Stomach (tissue), 9 donors: ENCODE measurements around the gene ZNF185. TPM values are rescaled to one million over a fixed set of nuclear protein-coding genes. Genes with fewer than 3 reads are reported as not detected.

ENCODE experiments used
- DNase-seq, 2 donors: peaks; one replicate each; pipeline versions ENCODE4 v3.0.0 to v3.0.0-alpha.2; 2013 to 2019
- H3K27ac ChIP-seq, 5 donors: fragments of 200-600 bp in 4 of 5; sonication (generic) in 4 of 5; one replicate each; pipeline ENCODE4 v1.5.1; 2013 to 2019; ENCODE audit warnings: mild to moderate bottlenecking in 1 of 5, moderate library complexity in 1 of 5
- H3K27me3 ChIP-seq, 3 donors: fragments of 200-600 bp; sonication (generic); one replicate each; pipeline ENCODE4 v1.5.1; 2017 to 2019; ENCODE audit warnings: mixed run types in 1 of 3
- H3K36me3 ChIP-seq, 4 donors: fragments of 200-600 bp; sonication (generic); 1 replicate in 3 of 4; 2 replicates in 1 of 4; pipeline ENCODE4 v1.5.1; 2016 to 2019
- H3K4me1 ChIP-seq, 4 donors: fragments of 200-600 bp; sonication (generic); one replicate each; pipeline ENCODE4 v1.5.1; 2016 to 2019
- H3K4me3 ChIP-seq, 4 donors: fragments of 200-600 bp; sonication (generic) in 3 of 4; one replicate each; pipeline ENCODE4 v1.5.1; 2016 to 2019; ENCODE audit warnings: mild to moderate bottlenecking in 1 of 4
- H3K9me3 ChIP-seq, 4 donors: fragments of 200-600 bp; sonication (generic); one replicate each; pipeline ENCODE4 v1.5.1; 2016 to 2019
- CTCF ChIP-seq, 7 experiments: fragments of 450-650 bp in 4 of 7; fragments of 200-600 bp in 3 of 7; sonication (generic) in 3 of 7; IDR thresholded peaks; one replicate each; pipeline ENCODE4 v1.5.1; 2016 to 2019; ENCODE audit warnings: antibody characterized with exemption in 7 of 7, control low read depth in 2 of 7, mild to moderate bottlenecking in 1 of 7
- EP300 ChIP-seq: sonication (generic); formaldehyde crosslinking; IDR thresholded peaks from one replicate; pipeline ENCODE4 v1.6.1; 2017; ENCODE audit warnings: antibody characterized with exemption
- POLR2A ChIP-seq, 4 donors: fragments of 450-650 bp; IDR thresholded peaks; one replicate each; pipeline ENCODE4 v1.6.1; 2016; ENCODE audit warnings: antibody characterized with exemption in 4 of 4, control low read depth in 2 of 4, mild to moderate bottlenecking in 1 of 4, moderate library complexity in 1 of 4
- POLR2AphosphoS5 ChIP-seq, 3 donors: sonication (generic); formaldehyde crosslinking; IDR thresholded peaks; one replicate each; pipeline ENCODE4 v1.6.1; 2016; ENCODE audit warnings: antibody characterized with exemption in 3 of 3
- WGBS, 5 donors: extraction: QIAGEN DNeasy Blood & Tissue Kit in 3 of 5; methylation state at CpG; one replicate each; pipeline versions ENCODE4 v1.1.5 to v1.1.7; 2013 to 2018; 5-methylcytosine and 5-hydroxymethylcytosine counted together
- intact Hi-C: fragments of 100-400 bp; cut with DNase I; formaldehyde crosslinking; loops from one replicate; pipeline ENCODE4 v1.15.1; 2023; ENCODE audit warnings: low total_unique reads
- polyA plus RNA-seq, 3 donors: library from polyadenylated mRNA; stranded (reverse); fragments of 200-250 nt; gene quantifications; one replicate each; pipeline ENCODE4 v1.2.3, GENCODE V29; 2013
- total RNA-seq, 5 donors: library from RNA; depleted of rRNA; stranded (reverse); fragments of >200 nt; gene quantifications; one replicate each; pipeline versions ENCODE4 v1.1.0 to v1.2.3, GENCODE V29; 2014 to 2016
- donor health status: healthy with polysubstance abuse.
- donor health status: Bipolar disorder and iron deficiency.
- donor health status: healthy.

The ZNF185 gene
- total and polyA plus RNA-seq, 8 donors, result 1.2 to 48.2 (median 4.5) TPM

- peaks cover 0 to 19% (median 5%) of the 10 kb centered on the region in 3 donors for H3K27me3 ChIP-seq
- 86 to 94% (median 88%) methylated on average over 6 to 8 of the region's 8 CpGs for WGBS, 5 donors
Observed at GRCh38 chrX:152900937-152901445, 3.1 kb downstream of the ZNF185 start.

GRCh38 chrX:152901816-152902501 lies 4.1 kb downstream of the ZNF185 start:
- DNase-seq, result no peak
- intact Hi-C loops, result no loop called here

More at GRCh38 chrX:152900937-152901445, 3.1 kb downstream of the ZNF185 start:
- H3K9me3 ChIP-seq, result no peaks in the 10 kb centered on the region
- peaks cover 0 to 7% (median 0%) of the 10 kb centered on the region in 4 donors for H3K4me1 ChIP-seq
- TF ChIP-seq POLR2AphosphoS5 (IDR thresholded peaks at IDR 0.05), result no peak
- no peaks in the 10 kb centered on the region for H3K36me3 ChIP-seq
- H3K4me3 ChIP-seq, result no peak overlapping the region
- intact Hi-C loops, result no loop called here
- no peak for DNase-seq
- H3K27ac ChIP-seq, result no peak overlapping the region

GRCh38 chrX:152902502-152902820 lies 4.6 kb downstream of the ZNF185 start:
- no peak for DNase-seq
- 84 to 95% (median 94%) methylated on average over 4 of the region's 4 CpGs for WGBS, 5 donors

More at GRCh38 chrX:152901816-152902501, 4.1 kb downstream of the ZNF185 start:
- H3K36me3 ChIP-seq, result no peaks in the 10 kb centered on the region
- TF ChIP-seq EP300 (no peak), POLR2AphosphoS5 (IDR thresholded peaks at IDR 0.05) (no peak), POLR2A (IDR thresholded peaks at IDR 0.05) (no peak), CTCF (IDR thresholded peaks at IDR 0.05) (no peak)
- 76 to 92% (median 85%) methylated on average over 7 to 15 of the region's 15 CpGs for WGBS, 5 donors
- H3K27me3 ChIP-seq, result peaks cover 0 to 19% (median 5%) of the 10 kb centered on the region in 3 donors
- H3K4me1 ChIP-seq, result peaks cover 0 to 7% (median 0%) of the 10 kb centered on the region in 4 donors
- no peaks in the 10 kb centered on the region for H3K9me3 ChIP-seq
- H3K27ac ChIP-seq, result no peak overlapping the region
- no peak overlapping the region for H3K4me3 ChIP-seq

GRCh38 chrX:152903589-152903988 lies 5.7 kb downstream of the ZNF185 start:
- H3K9me3 ChIP-seq, result no peaks in the 10 kb centered on the region
- peaks cover 0 to 3% (median under 1%) of the 10 kb centered on the region in 3 donors for H3K27me3 ChIP-seq
- TF ChIP-seq POLR2A (IDR thresholded peaks at IDR 0.05), result no peak
- H3K27ac ChIP-seq, result no peak overlapping the region
- 65 to 83% (median 80%) methylated on average over 6 to 9 of the region's 9 CpGs for WGBS, 5 donors
- H3K36me3 ChIP-seq, result no peaks in the 10 kb centered on the region
- no peak for DNase-seq
- no peak overlapping the region for H3K4me3 ChIP-seq
- peaks cover 0 to 7% (median 0%) of the 10 kb centered on the region in 4 donors for H3K4me1 ChIP-seq
- intact Hi-C loops, result no loop called here

More at GRCh38 chrX:152902502-152902820, 4.6 kb downstream of the ZNF185 start:
- H3K4me3 ChIP-seq, result no peak overlapping the region
- peaks cover 0 to 15% (median 5%) of the 10 kb centered on the region in 3 donors for H3K27me3 ChIP-seq
- no peaks in the 10 kb centered on the region for H3K36me3 ChIP-seq
- no peaks in the 10 kb centered on the region for H3K9me3 ChIP-seq
- no peak for TF ChIP-seq POLR2A (IDR thresholded peaks at IDR 0.05)
- TF ChIP-seq EP300, result no peak
- no peak for TF ChIP-seq POLR2AphosphoS5 (IDR thresholded peaks at IDR 0.05)
- no peak for TF ChIP-seq CTCF (IDR thresholded peaks at IDR 0.05)
- peaks cover 0 to 7% (median 0%) of the 10 kb centered on the region in 4 donors for H3K4me1 ChIP-seq
- H3K27ac ChIP-seq, result no peak overlapping the region
- intact Hi-C loops, result no loop called here

GRCh38 chrX:152904151-152905080 lies 6.5 kb downstream of the ZNF185 start:
- Histone ChIP-seq H3K27ac (no peak overlapping the region), H3K36me3 (no peaks in the 10 kb centered on the region), H3K4me1 (peaks cover 0 to 7% (median 0%) of the 10 kb centered on the region in 4 donors), H3K27me3 (no peaks in the 10 kb centered on the region), H3K9me3 (no peaks in the 10 kb centered on the region), H3K4me3 (no peak overlapping the region)
- WGBS, 5 donors, result 36 to 58% (median 42%) methylated on average over 12 to 20 of the region's 20 CpGs
- intact Hi-C loops, result no loop called here
- DNase-seq, result peak; percentile 45 to 61
- TF ChIP-seq POLR2AphosphoS5 (IDR thresholded peaks at IDR 0.05) (no peak), CTCF (IDR thresholded peaks at IDR 0.05) (peak in 5 of 7 experiments; percentile 30 to 72 (median 38))
